GM23338 (cell line): Measurements from ENCODE around the gene DOCK2. TPM values are rescaled to one million over a fixed set of nuclear protein-coding genes. Genes with fewer than 3 reads are reported as not detected.

Source experiments
- ATAC-seq: fragments of 200-7000 bp; cut with Tn5 transposase; 3 replicates; pipeline ENCODE4 v1.9.1; 2020
- DNase-seq: peaks from one replicate; pipeline ENCODE4 v3.0.0-alpha.2; 2015; ENCODE audit warnings: low spot score
- H2AFZ ChIP-seq: fragments of 200-600 bp; sonication (generic); 2 replicates; pipeline ENCODE4 v1.8.0; 2016; ENCODE audit warnings: antibody characterized with exemption, mild to moderate bottlenecking, moderate library complexity
- H3F3A ChIP-seq: fragments of 200-600 bp; sonication (generic); replicated peaks from 2 replicates; pipeline ENCODE4 v1.8.0; 2017; ENCODE audit warnings: antibody characterized with exemption, mixed run types, low read depth
- H3K27ac ChIP-seq: fragments of 200-600 bp; sonication (generic); 2 replicates; pipeline ENCODE4 v1.6.1; 2016; ENCODE audit warnings: low read depth
- H3K27me3 ChIP-seq: fragments of 200-600 bp; sonication (generic); 2 replicates; pipeline ENCODE4 v1.8.0; 2016; ENCODE audit warnings: mild to moderate bottlenecking, mixed run types, moderate library complexity; ENCODE audit not compliant: insufficient read depth
- H3K36me3 ChIP-seq: fragments of 200-600 bp; sonication (generic); 2 replicates; pipeline ENCODE4 v1.8.0; 2016; ENCODE audit warnings: mild to moderate bottlenecking; ENCODE audit not compliant: insufficient read depth
- H3K4me1 ChIP-seq: fragments of 200-600 bp; sonication (generic); 2 replicates; pipeline ENCODE4 v1.8.0; 2016; ENCODE audit warnings: mild to moderate bottlenecking, moderate library complexity; ENCODE audit not compliant: insufficient read depth
- H3K4me2 ChIP-seq: fragments of 200-600 bp; sonication (generic); 2 replicates; pipeline ENCODE4 v1.7.1; 2017; ENCODE audit warnings: mixed run types
- H3K4me3 ChIP-seq: fragments of 200-600 bp; sonication (generic); 2 replicates; pipeline ENCODE4 v1.6.1; 2016; ENCODE audit warnings: mixed run types
- H3K79me2 ChIP-seq: fragments of 200-600 bp; sonication (generic); replicated peaks from 2 replicates; pipeline ENCODE4 v1.8.0; 2017; ENCODE audit warnings: mild to moderate bottlenecking; ENCODE audit not compliant: insufficient read depth
- H3K9me2 ChIP-seq: fragments of 200-600 bp; sonication (generic); 2 replicates; pipeline ENCODE4 v1.8.0; 2017; ENCODE audit not compliant: insufficient read depth
- H4K20me1 ChIP-seq: fragments of 200-600 bp; sonication (generic); replicated peaks from 2 replicates; pipeline ENCODE4 v1.8.0; 2017; ENCODE audit warnings: mild to moderate bottlenecking; ENCODE audit not compliant: insufficient read depth
- H3K27ac Mint-ChIP-seq: 2 replicates; pipeline ENCODE4 v1.8.0; 2020; ENCODE audit warnings: inconsistent platforms, mild to moderate bottlenecking, moderate library complexity, mixed read lengths
- H3K27me3 Mint-ChIP-seq: 3 replicates; pipeline ENCODE4 v1.8.0; 2022; ENCODE audit warnings: low read depth, mild to moderate bottlenecking, moderate library complexity, mixed read lengths, inconsistent platforms; ENCODE audit not compliant: insufficient read depth, poor library complexity
- H3K36me3 Mint-ChIP-seq: 3 replicates; pipeline ENCODE4 v1.8.0; 2021; ENCODE audit warnings: low read depth, mild to moderate bottlenecking, inconsistent platforms, moderate library complexity, mixed read lengths
- H3K4me1 Mint-ChIP-seq: 3 replicates; pipeline ENCODE4 v1.8.0; 2020; ENCODE audit warnings: mild to moderate bottlenecking, inconsistent platforms, mixed read lengths
- H3K4me3 Mint-ChIP-seq: 3 replicates; pipeline ENCODE4 v1.8.0; 2021; ENCODE audit warnings: moderate library complexity, mild to moderate bottlenecking, inconsistent platforms, mixed read lengths
- H3K9me3 Mint-ChIP-seq: 3 replicates; pipeline ENCODE4 v1.8.0; 2020; ENCODE audit warnings: moderate library complexity, mild to moderate bottlenecking, inconsistent platforms, mixed read lengths
- CREB1 ChIP-seq: fragments of 250-450 bp; sonication (Bioruptor Pico); IDR thresholded peaks from 2 replicates; pipeline ENCODE4 v1.5.0; 2020; ENCODE audit warnings: low read depth, mild to moderate bottlenecking, moderate library complexity
- EZH2 ChIP-seq: fragments of 200-600 bp; sonication (generic); IDR thresholded peaks from one replicate; pipeline ENCODE4 v1.8.0; 2017; ENCODE audit warnings: antibody characterized with exemption, mild to moderate bottlenecking, low read depth; ENCODE audit not compliant: unreplicated experiment
- JUNB ChIP-seq: IDR thresholded peaks from one replicate; pipeline ENCODE4 v1.6.1; 2016; ENCODE audit warnings: antibody characterized with exemption; ENCODE audit not compliant: unreplicated experiment
- POLR2AphosphoS5 ChIP-seq: IDR thresholded peaks from 2 replicates; pipeline ENCODE4 v1.6.1; 2016; ENCODE audit warnings: antibody characterized with exemption, low read depth
- STAT1 ChIP-seq: IDR thresholded peaks from one replicate; pipeline ENCODE4 v1.6.1; 2016; ENCODE audit warnings: antibody characterized with exemption; ENCODE audit not compliant: unreplicated experiment
- ZNF114 ChIP-seq: fragments of 250-450 bp; sonication (Bioruptor Pico); IDR thresholded peaks from 2 replicates; pipeline ENCODE4 v1.5.0; 2020; ENCODE audit warnings: mild to moderate bottlenecking, moderate library complexity
- ZNF462 ChIP-seq: fragments of 250-450 bp; sonication (Bioruptor Pico); IDR thresholded peaks from 2 replicates; pipeline ENCODE4 v1.5.0; 2020; ENCODE audit warnings: mild to moderate bottlenecking, moderate library complexity
- polyA plus RNA-seq: library from polyadenylated mRNA; unstranded; fragments of >200 nt; fragmentation: Nextera tagmentation; extraction: Ambion mirVana; gene quantifications from 2 replicates; pipeline ENCODE4 v1.2.1, GENCODE V29; 2016
- total RNA-seq: library from RNA; depleted of rRNA; stranded (reverse); fragments of >200 nt; shearing (Covaris generic); gene quantifications from 2 replicates; pipeline ENCODE4 v1.2.3, GENCODE V29; 2014
- TF ChIP-seq, protein P1 (sequence below): IDR thresholded peaks from 2 replicates; pipeline ENCODE4 v1.6.1; 2016; ENCODE audit warnings: antibody characterized with exemption
- TF ChIP-seq, protein P2 (sequence below): IDR thresholded peaks from one replicate; pipeline ENCODE4 v1.6.1; 2018; ENCODE audit warnings: antibody characterized with exemption; ENCODE audit not compliant: unreplicated experiment
- TF ChIP-seq, protein P3 (sequence below), 2 experiments: fragments of 200-600 bp in 1 of 2; sonication (generic) in 1 of 2; conservative IDR thresholded peaks; 2 replicates each; pipeline versions ENCODE4 v1.5.1 to v1.6.1; 2016 to 2017; ENCODE audit warnings: antibody characterized with exemption in 2 of 2, low read depth in 2 of 2, mild to moderate bottlenecking in 2 of 2, moderate library complexity in 1 of 2

The DOCK2 gene
- total and polyA plus RNA-seq, 2 experiments from 2014 or later, result 3.7 to 9.4 TPM

DNA sequence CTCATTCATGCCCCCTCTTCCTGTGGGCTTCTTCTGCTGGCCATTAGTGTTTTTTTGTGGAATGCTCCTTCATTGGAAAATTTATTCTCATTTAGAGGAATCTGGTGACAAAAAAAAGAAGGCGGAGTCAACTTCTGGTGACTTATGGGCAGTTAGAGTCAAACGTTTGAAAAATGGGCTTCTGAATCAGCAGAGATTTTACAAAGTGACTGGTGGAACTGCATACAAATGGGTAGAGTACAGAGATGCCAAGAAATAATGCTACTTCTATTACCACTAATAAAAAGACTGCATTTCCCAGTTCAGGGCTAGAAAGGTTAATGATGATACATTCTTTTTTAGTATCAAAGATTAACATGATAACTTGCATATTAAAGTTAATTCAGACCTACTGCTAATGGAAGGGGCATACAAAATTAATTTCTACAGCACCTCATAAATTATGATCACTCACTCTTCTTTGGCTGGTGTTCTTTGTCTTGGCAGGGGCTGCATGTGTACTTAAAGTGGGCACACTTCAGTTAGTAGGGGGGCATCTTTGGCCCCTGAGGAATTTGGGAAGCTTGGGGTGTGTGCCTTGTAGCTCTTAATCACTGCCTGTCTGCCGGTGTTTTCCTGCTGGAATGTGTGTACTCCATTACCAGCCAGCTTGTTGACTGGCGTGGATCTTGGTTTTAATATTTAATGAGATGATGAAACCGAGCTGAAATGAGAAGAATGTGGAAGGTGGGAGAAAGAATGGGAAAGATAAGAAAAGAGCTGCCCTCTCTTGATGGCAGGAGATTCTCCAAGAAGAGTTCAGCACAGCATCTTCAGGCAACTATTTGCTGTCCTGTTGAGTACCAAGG, 148.9 kb downstream of the DOCK2 start:
- Mint-ChIP-seq H3K27ac (no peak overlapping the region), H3K36me3 (no peaks in the 10 kb centered on the region), H3K4me3 (no peak overlapping the region), H3K4me1 (peaks cover 4% of the 10 kb centered on the region; the same call in 2 of the 3 replicates), H3K27me3 (peaks cover 3% of the 10 kb centered on the region), H3K9me3 (no peaks in the 10 kb centered on the region)
- H3K36me3 ChIP-seq, result no peaks in the 10 kb centered on the region
- no peak overlapping the region for H3K4me2 ChIP-seq
- no peaks in the 10 kb centered on the region for H4K20me1 ChIP-seq
- no peaks in the 10 kb centered on the region for H3K79me2 ChIP-seq
- TF ChIP-seq ZNF114 (CRISPR knock-in tag) (no peak), JUNB (no peak), STAT1 (no peak), CREB1 (CRISPR knock-in tag) (no peak), ZNF462 (CRISPR knock-in tag) (no peak), POLR2AphosphoS5 (no peak), EZH2 (no peak)
- TF ChIP-seq, protein P1, sequence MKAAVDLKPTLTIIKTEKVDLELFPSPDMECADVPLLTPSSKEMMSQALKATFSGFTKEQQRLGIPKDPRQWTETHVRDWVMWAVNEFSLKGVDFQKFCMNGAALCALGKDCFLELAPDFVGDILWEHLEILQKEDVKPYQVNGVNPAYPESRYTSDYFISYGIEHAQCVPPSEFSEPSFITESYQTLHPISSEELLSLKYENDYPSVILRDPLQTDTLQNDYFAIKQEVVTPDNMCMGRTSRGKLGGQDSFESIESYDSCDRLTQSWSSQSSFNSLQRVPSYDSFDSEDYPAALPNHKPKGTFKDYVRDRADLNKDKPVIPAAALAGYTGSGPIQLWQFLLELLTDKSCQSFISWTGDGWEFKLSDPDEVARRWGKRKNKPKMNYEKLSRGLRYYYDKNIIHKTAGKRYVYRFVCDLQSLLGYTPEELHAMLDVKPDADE, result no peak
- TF ChIP-seq, protein P2, sequence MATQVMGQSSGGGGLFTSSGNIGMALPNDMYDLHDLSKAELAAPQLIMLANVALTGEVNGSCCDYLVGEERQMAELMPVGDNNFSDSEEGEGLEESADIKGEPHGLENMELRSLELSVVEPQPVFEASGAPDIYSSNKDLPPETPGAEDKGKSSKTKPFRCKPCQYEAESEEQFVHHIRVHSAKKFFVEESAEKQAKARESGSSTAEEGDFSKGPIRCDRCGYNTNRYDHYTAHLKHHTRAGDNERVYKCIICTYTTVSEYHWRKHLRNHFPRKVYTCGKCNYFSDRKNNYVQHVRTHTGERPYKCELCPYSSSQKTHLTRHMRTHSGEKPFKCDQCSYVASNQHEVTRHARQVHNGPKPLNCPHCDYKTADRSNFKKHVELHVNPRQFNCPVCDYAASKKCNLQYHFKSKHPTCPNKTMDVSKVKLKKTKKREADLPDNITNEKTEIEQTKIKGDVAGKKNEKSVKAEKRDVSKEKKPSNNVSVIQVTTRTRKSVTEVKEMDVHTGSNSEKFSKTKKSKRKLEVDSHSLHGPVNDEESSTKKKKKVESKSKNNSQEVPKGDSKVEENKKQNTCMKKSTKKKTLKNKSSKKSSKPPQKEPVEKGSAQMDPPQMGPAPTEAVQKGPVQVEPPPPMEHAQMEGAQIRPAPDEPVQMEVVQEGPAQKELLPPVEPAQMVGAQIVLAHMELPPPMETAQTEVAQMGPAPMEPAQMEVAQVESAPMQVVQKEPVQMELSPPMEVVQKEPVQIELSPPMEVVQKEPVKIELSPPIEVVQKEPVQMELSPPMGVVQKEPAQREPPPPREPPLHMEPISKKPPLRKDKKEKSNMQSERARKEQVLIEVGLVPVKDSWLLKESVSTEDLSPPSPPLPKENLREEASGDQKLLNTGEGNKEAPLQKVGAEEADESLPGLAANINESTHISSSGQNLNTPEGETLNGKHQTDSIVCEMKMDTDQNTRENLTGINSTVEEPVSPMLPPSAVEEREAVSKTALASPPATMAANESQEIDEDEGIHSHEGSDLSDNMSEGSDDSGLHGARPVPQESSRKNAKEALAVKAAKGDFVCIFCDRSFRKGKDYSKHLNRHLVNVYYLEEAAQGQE, result no peak
- TF ChIP-seq, protein P3, sequence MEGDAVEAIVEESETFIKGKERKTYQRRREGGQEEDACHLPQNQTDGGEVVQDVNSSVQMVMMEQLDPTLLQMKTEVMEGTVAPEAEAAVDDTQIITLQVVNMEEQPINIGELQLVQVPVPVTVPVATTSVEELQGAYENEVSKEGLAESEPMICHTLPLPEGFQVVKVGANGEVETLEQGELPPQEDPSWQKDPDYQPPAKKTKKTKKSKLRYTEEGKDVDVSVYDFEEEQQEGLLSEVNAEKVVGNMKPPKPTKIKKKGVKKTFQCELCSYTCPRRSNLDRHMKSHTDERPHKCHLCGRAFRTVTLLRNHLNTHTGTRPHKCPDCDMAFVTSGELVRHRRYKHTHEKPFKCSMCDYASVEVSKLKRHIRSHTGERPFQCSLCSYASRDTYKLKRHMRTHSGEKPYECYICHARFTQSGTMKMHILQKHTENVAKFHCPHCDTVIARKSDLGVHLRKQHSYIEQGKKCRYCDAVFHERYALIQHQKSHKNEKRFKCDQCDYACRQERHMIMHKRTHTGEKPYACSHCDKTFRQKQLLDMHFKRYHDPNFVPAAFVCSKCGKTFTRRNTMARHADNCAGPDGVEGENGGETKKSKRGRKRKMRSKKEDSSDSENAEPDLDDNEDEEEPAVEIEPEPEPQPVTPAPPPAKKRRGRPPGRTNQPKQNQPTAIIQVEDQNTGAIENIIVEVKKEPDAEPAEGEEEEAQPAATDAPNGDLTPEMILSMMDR (conservative IDR thresholded peaks at IDR 0.05; ENCODE audit: low read depth in 2 of 2), result no peak
- H2AFZ ChIP-seq, result no peak overlapping the region
- H3K27ac ChIP-seq, result no peak overlapping the region
- H3K27me3 ChIP-seq, result no peaks in the 10 kb centered on the region
- DNase-seq, result no peak
- 0 out of 2 replicates have a peak, but pooled peaks cover 5% of the 10 kb centered on the region for H3K9me2 ChIP-seq
- H3K4me3 ChIP-seq, result no peak overlapping the region
- H3F3A ChIP-seq, result no peaks in the 10 kb centered on the region
- no peak for ATAC-seq
- H3K4me1 ChIP-seq, result peaks cover 10% of the 10 kb centered on the region
